Esophagus squamous epithelium (tissue), 4 donors: Measurements from ENCODE around the gene SCN9A.

Experiments
- POLR2A ChIP-seq, 4 donors: fragments of 450-650 bp; IDR thresholded peaks; one replicate each; pipeline ENCODE4 v1.6.1; 2017; ENCODE audit warnings: antibody characterized with exemption in 4 of 4, mild to moderate bottlenecking in 4 of 4, moderate library complexity in 3 of 4
- TF ChIP-seq, protein P1 (sequence below), 6 experiments: fragments of 450-650 bp in 4 of 6; fragments of 200-600 bp in 2 of 6; sonication (generic) in 2 of 6; IDR thresholded peaks; one replicate each; pipeline ENCODE4 v1.5.1; 2016 to 2019; ENCODE audit warnings: antibody characterized with exemption in 6 of 6, mild to moderate bottlenecking in 4 of 6, moderate library complexity in 4 of 6

DNA sequence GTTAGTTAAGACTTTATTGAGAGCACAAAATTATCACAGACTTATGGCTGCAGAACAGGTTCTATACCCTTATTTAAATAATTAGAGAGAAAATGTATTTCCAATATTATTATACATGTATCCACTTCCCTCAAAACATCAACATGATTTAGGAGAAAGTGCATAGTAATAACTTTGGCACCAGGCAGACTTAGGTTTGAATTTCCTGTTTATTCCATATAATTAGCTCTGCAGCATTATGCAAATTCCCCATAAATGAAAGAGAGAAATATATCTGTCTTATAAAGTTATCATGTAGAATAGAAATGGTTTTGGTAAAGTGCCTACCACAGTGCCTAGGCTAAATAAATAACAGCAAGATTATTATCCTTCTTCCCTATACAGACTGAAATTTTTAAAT lies 15.3 kb downstream of the SCN9A start:
- TF ChIP-seq, protein P1, sequence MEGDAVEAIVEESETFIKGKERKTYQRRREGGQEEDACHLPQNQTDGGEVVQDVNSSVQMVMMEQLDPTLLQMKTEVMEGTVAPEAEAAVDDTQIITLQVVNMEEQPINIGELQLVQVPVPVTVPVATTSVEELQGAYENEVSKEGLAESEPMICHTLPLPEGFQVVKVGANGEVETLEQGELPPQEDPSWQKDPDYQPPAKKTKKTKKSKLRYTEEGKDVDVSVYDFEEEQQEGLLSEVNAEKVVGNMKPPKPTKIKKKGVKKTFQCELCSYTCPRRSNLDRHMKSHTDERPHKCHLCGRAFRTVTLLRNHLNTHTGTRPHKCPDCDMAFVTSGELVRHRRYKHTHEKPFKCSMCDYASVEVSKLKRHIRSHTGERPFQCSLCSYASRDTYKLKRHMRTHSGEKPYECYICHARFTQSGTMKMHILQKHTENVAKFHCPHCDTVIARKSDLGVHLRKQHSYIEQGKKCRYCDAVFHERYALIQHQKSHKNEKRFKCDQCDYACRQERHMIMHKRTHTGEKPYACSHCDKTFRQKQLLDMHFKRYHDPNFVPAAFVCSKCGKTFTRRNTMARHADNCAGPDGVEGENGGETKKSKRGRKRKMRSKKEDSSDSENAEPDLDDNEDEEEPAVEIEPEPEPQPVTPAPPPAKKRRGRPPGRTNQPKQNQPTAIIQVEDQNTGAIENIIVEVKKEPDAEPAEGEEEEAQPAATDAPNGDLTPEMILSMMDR (IDR thresholded peaks at IDR 0.05) = no peak
- TF ChIP-seq POLR2A (IDR thresholded peaks at IDR 0.05) = no peak
